ENCODE measurements around the gene IMMP2L.

DNA sequence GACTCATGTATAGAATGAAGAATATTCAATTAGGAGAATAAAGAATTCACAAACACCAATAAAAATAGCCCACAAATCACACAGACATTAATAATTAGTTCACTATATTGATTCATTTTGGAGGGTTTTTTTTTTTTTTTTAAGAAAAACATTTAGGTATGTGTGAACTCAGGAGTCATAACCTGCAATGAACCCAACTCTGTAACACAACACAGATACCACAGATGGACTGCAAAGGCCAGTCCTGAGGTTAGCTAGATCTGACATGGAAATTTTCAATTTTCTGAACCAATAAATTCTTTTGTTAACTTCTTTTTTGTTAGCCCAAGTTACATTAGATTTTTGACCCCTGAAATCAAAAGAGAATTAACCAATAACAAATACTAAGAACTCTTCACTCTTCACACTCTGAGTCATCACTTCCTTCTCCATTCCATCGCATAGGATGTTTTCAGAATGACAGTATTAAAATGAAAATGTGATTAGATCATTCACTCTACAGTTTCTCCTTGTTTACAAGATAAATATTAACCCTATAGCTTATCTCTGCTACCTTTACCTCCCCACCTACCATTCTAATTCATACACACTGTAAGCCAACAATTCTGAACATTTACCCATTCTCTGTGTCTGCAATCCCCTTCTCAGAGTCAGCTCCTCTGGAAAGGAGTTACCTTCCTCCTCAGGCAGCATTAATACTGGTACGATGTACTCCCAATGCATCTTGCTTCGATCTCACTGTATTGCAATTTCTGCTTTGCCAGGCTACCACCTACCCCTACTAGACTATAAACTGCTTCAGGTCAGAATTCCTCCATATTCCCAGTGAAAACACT lies 329.8 kb downstream of the IMMP2L start:
- no peak for TF ChIP-seq REST (IDR thresholded peaks at IDR 0.05; ENCODE audit: insufficient read depth in 1 of 2, low read depth in 2 of 2, low read length in 2 of 2)
- TF ChIP-seq TAF1 (IDR thresholded peaks at IDR 0.05; ENCODE audit: borderline replicate concordance, insufficient read depth, low read length): no peak
- TF ChIP-seq SIN3A (IDR thresholded peaks at IDR 0.05; ENCODE audit: borderline replicate concordance, insufficient read depth, low read length): no peak
- TF ChIP-seq POLR2AphosphoS5 (IDR thresholded peaks at IDR 0.05; ENCODE audit: low read depth, low read length): no peak
